HCT116 (cell line): Measurements from ENCODE around the gene MACROD1. TPM values are rescaled to one million over a fixed set of nuclear protein-coding genes. Genes with fewer than 3 reads are reported as not detected.
A peak's percentile ranks its signal among the peaks of the same experiment; 100 is the strongest.
"Not testable (repeated sequence)": the region's sequence is repeated elsewhere in the genome, so short reads cannot be mapped to it uniquely, and the experiment has no call there.

Source experiments
- ATAC-seq: fragments of 200-7000 bp; cut with Tn5 transposase; 2 replicates; pipeline ENCODE4 v1.9.1; 2020; ENCODE audit warnings: mild to moderate bottlenecking, moderate library complexity
- BruUV-seq: library from RNA; stranded (reverse); fragments of 400-500 nt; replicated peaks from 2 replicates; lab custom pipeline; 2021; lab: Mats Ljungman, UMichigan
- CTCF ChIA-PET: fragments of 300-600 bp; sonication (Branson Sonifier 250); formaldehyde crosslinking; loops from one replicate; lab custom pipeline; 2021; ENCODE audit warnings: antibody characterized with exemption; lab: Charles Lee
- POLR2A ChIA-PET: fragments of 300-600, 350-600 bp; sonication (Branson Sonifier 250); formaldehyde crosslinking; loops from one replicate; lab custom pipeline; 2021; ENCODE audit warnings: antibody characterized with exemption; lab: Charles Lee
- RAD21 ChIA-PET, 2 experiments: fragments of 300-600 bp; sonication (Branson Sonifier 250); formaldehyde crosslinking; loops; one replicate each; lab custom pipeline; 2023; ENCODE audit warnings: low total read pairs in 2 of 2; ENCODE audit not compliant: uncharacterized antibody in 2 of 2, unreplicated experiment in 2 of 2, low non-redundant PET in 1 of 2; lab: Charles Lee
- DNase-seq: peaks from one replicate; pipeline ENCODE4 v3.0.0-alpha.2; 2010; ENCODE audit warnings: low read depth, low spot score
- H2AFZ ChIP-seq: fragments of 200-600 bp; shearing (Covaris generic), sonication (generic); 2 replicates; pipeline ENCODE4 v1.6.1; 2017; ENCODE audit warnings: low read depth, mixed run types, mixed read lengths, antibody characterized with exemption, low read length; ENCODE audit not compliant: poor library complexity, severe bottlenecking
- H3K27ac ChIP-seq: 2 replicates; pipeline ENCODE4 v1.5.1; 2012; ENCODE audit warnings: low read depth, low read length
- H3K27me3 ChIP-seq: fragments of 200-600 bp; sonication (generic); 2 replicates; pipeline ENCODE4 v1.6.1; 2016; ENCODE audit warnings: mixed run types, low read length, mixed read lengths; ENCODE audit not compliant: insufficient read depth
- H3K36me3 ChIP-seq, 2 experiments: fragments of 200-500 bp in 1 of 2; fragments of 200-600 bp in 1 of 2; sonication (Bioruptor generic) in 1 of 2; sonication (generic) in 1 of 2; 2 replicates each; pipeline versions ENCODE4 v1.5.1 to v1.6.1; 2014 to 2016; ENCODE audit warnings: low read length in 2 of 2, inconsistent platforms in 1 of 2, mixed read lengths in 1 of 2, mixed run types in 1 of 2; ENCODE audit not compliant: insufficient read depth in 2 of 2, control insufficient read depth in 1 of 2
- H3K4me1 ChIP-seq, 2 experiments: fragments of 200-600 bp in 1 of 2; sonication (generic) in 1 of 2; 2 replicates each; pipeline versions ENCODE4 v1.5.1 to v1.6.1; 2012 to 2017; ENCODE audit warnings: low read length in 2 of 2, inconsistent platforms in 1 of 2, mild to moderate bottlenecking in 1 of 2, mixed read lengths in 1 of 2, mixed run types in 1 of 2, moderate library complexity in 1 of 2; ENCODE audit not compliant: insufficient read depth in 2 of 2, control insufficient read depth in 1 of 2
- H3K4me2 ChIP-seq: fragments of 200-600 bp; sonication (generic); 2 replicates; pipeline ENCODE4 v1.6.1; 2017; ENCODE audit warnings: mixed run types, low read length, mixed read lengths
- H3K4me3 ChIP-seq, 2 experiments: fragments of 200-600 bp in 1 of 2; sonication (generic) in 1 of 2; replicated peaks in 1 of 2; 2 replicates each; pipeline ENCODE4 v1.5.1; 2011 to 2016; ENCODE audit warnings: low read length in 2 of 2, control low read depth in 1 of 2, low read depth in 1 of 2, mild to moderate bottlenecking in 1 of 2, mixed read lengths in 1 of 2, mixed run types in 1 of 2
- H3K79me2 ChIP-seq: fragments of 200-600 bp; sonication (generic); 2 replicates; pipeline ENCODE4 v1.6.1; 2017; ENCODE audit warnings: mild to moderate bottlenecking, mixed run types, low read length, moderate library complexity, mixed read lengths; ENCODE audit not compliant: insufficient read depth
- H3K9ac ChIP-seq: fragments of 200-600 bp; sonication (generic); 2 replicates; pipeline ENCODE4 v1.6.1; 2016; ENCODE audit warnings: low read length, mixed read lengths
- H3K9me2 ChIP-seq: fragments of 200-600 bp; sonication (generic), shearing (Covaris generic); 2 replicates; pipeline ENCODE4 v1.6.1; 2017; ENCODE audit warnings: mixed run types, mild to moderate bottlenecking, moderate library complexity; ENCODE audit not compliant: insufficient read depth
- H3K9me3 ChIP-seq, 2 experiments: fragments of 200-500 bp in 1 of 2; fragments of 200-600 bp in 1 of 2; sonication (Bioruptor generic) in 1 of 2; sonication (generic) in 1 of 2; 2 replicates each; pipeline ENCODE4 v1.6.1; 2014 to 2017; ENCODE audit warnings: low read length in 2 of 2, mixed read lengths in 2 of 2, inconsistent platforms in 1 of 2, low read depth in 1 of 2, mild to moderate bottlenecking in 1 of 2, mixed run types in 1 of 2, moderate library complexity in 1 of 2; ENCODE audit not compliant: control insufficient read depth in 1 of 2, insufficient read depth in 1 of 2
- H4K20me1 ChIP-seq: fragments of 200-600 bp; sonication (generic), shearing (Covaris generic); 2 replicates; pipeline ENCODE4 v1.6.1; 2017; ENCODE audit warnings: mixed run types, mild to moderate bottlenecking, moderate library complexity; ENCODE audit not compliant: insufficient read depth
- CBX3 ChIP-seq: IDR thresholded peaks from 2 replicates; pipeline ENCODE4 v1.6.1; 2012; ENCODE audit warnings: low read depth
- CTCF ChIP-seq, 3 experiments: fragments of 200-600 bp in 1 of 3; sonication (generic) in 1 of 3; IDR thresholded peaks in 2 of 3; conservative IDR thresholded peaks in 1 of 3; 2 replicates each; pipeline ENCODE4 v1.5.1; 2012 to 2017; ENCODE audit warnings: low read depth in 2 of 3, low read length in 2 of 3, antibody characterized with exemption in 1 of 3, borderline replicate concordance in 1 of 3, control low read depth in 1 of 3, mild to moderate bottlenecking in 1 of 3, mixed read lengths in 1 of 3, mixed run types in 1 of 3, moderate library complexity in 1 of 3; ENCODE audit not compliant: insufficient read depth in 1 of 3
- EZH2phosphoT487 ChIP-seq: fragments of 200-600 bp; IDR thresholded peaks from 2 replicates; pipeline ENCODE4 v1.6.1; 2018; ENCODE audit warnings: antibody characterized with exemption, borderline replicate concordance
- FOSL1 ChIP-seq: IDR thresholded peaks from 2 replicates; pipeline ENCODE4 v1.6.1; 2012; ENCODE audit warnings: low read depth
- MAX ChIP-seq: IDR thresholded peaks from 2 replicates; pipeline ENCODE4 v1.6.1; 2012
- RAD21 ChIP-seq: IDR thresholded peaks from 2 replicates; pipeline ENCODE4 v1.6.1; 2012; ENCODE audit warnings: low read depth, mild to moderate bottlenecking
- SP1 ChIP-seq: IDR thresholded peaks from 2 replicates; pipeline ENCODE4 v1.6.1; 2012; ENCODE audit warnings: low read depth
- SRF ChIP-seq: IDR thresholded peaks from 2 replicates; pipeline ENCODE4 v1.6.1; 2012; ENCODE audit warnings: low read depth
- YY1 ChIP-seq: IDR thresholded peaks from 2 replicates; pipeline ENCODE4 v1.6.1; 2011; ENCODE audit warnings: low read length, low read depth, moderate library complexity, mild to moderate bottlenecking; ENCODE audit not compliant: insufficient replicate concordance; ENCODE audit errors: extremely low read depth
- ZFX ChIP-seq: fragments of 450-650 bp; IDR thresholded peaks from 2 replicates; pipeline ENCODE4 v1.6.1; 2017
- ZNF274 ChIP-seq: fragments of 200-500 bp; sonication (Bioruptor generic); IDR thresholded peaks from 2 replicates; pipeline ENCODE4 v1.6.1; 2014; ENCODE audit warnings: mild to moderate bottlenecking, low read depth, low read length, inconsistent platforms
- intact Hi-C: fragments of 100-400 bp; cut with micrococcal nuclease; formaldehyde crosslinking; loops from 2 replicates; pipeline ENCODE4 v1.10.0; 2022
- total RNA-seq: library from RNA; stranded (reverse); gene quantifications from one replicate; pipeline ENCODE4 v1.2.1, GENCODE V29; 2021; ENCODE audit not compliant: unreplicated experiment

MACROD1 gene
- total RNA-seq, 1 experiment from 2014 or later: 61.1 TPM

- no peak for TF ChIP-seq YY1
- no peak for TF ChIP-seq EZH2phosphoT487
- TF ChIP-seq SRF: no peak
- no peak for TF ChIP-seq RAD21
- no peak for TF ChIP-seq ZNF274
Measured at GRCh38 chr11:64164392-64165312, 1.3 kb downstream of the MACROD1 start (continued).

GRCh38 chr11:64163951-64164350 is 2.0 kb downstream of the MACROD1 start:
- H3K4me2 ChIP-seq: peak overlapping the region; percentile 98; the same call in 1 of the 2 replicates
- POLR2A ChIA-PET: interaction anchor here (1.2 kb wide), 1 partner anchor 21 kb away, joined by 4 read pairs; the partner anchor contains the start of gene STIP1
- no peaks in the 10 kb centered on the region for H3K9me3 ChIP-seq
- peak overlapping the region; percentile 85 for H3K27ac ChIP-seq
- H3K4me3 ChIP-seq: no peak overlapping the region
- intact Hi-C loops: no loop called here
- no peaks in the 10 kb centered on the region for H3K9me2 ChIP-seq
- no peaks in the 10 kb centered on the region for H4K20me1 ChIP-seq
- RAD21 ChIA-PET: no interaction called here
- H3K9ac ChIP-seq: peak overlapping the region; percentile 93; the same call in 1 of the 2 replicates
- BruUV-seq: no TSS peak
- no peak overlapping the region for H2AFZ ChIP-seq
- H3K27me3 ChIP-seq: no peaks in the 10 kb centered on the region
- H3K4me1 ChIP-seq: peaks cover 14 to 37% of the 10 kb centered on the region in 2 experiments; a peak in 3 of 4 replicates
- H3K79me2 ChIP-seq: peaks cover 42% of the 10 kb centered on the region
- H3K36me3 ChIP-seq: no peaks in the 10 kb centered on the region
- ATAC-seq: no peak
- CTCF ChIA-PET: interaction anchor here (2.5 kb wide), 1 partner anchor 11 kb away, joined by 9 read pairs; no protein-coding TSS in a partner anchor
- DNase-seq: no peak
- no peak for TF ChIP-seq MAX
- no peak for TF ChIP-seq CTCF (IDR thresholded peaks at IDR 0.05 in 2 of 3, conservative IDR thresholded peaks at IDR 0.05 in 1 of 3; ENCODE audit: borderline replicate concordance in 1 of 3, insufficient read depth in 1 of 3, low read depth in 2 of 3, low read length in 2 of 3)
- no peak for TF ChIP-seq CBX3
- TF ChIP-seq FOSL1: no peak
- TF ChIP-seq SP1: no peak
- TF ChIP-seq ZFX: no peak
- no peak for TF ChIP-seq EZH2phosphoT487

- POLR2A ChIA-PET: interaction anchor here (1.2 kb wide), 1 partner anchor 22 kb away, joined by 4 read pairs; the partner anchor contains the start of gene STIP1
- H3K9me3 ChIP-seq, H3K4me3 ChIP-seq, H3K27me3 ChIP-seq, H3K27ac ChIP-seq, DNase-seq, RAD21 ChIA-PET, H3K9me2 ChIP-seq, H3K4me2 ChIP-seq, ATAC-seq, H2AFZ ChIP-seq, H3K9ac ChIP-seq, intact Hi-C loops, H3K36me3 ChIP-seq, BruUV-seq, H4K20me1 ChIP-seq: not testable (repeated sequence)
- Histone ChIP-seq H3K4me1 (peaks cover 14 to 36% of the 10 kb centered on the region in 2 experiments; a peak in 3 of 4 replicates), H3K79me2 (peaks cover 50% of the 10 kb centered on the region)
- CTCF ChIA-PET: interaction anchor here (2.5 kb wide), 1 partner anchor 10 kb away, joined by 9 read pairs; no protein-coding TSS in a partner anchor
Measured at GRCh38 chr11:64162769-64163168, 3.1 kb downstream of the MACROD1 start.
